NT2/D1 (cell line): ENCODE data around the gene ACBD4.

Source experiments
- SUZ12 ChIP-seq: IDR thresholded peaks from 2 replicates; pipeline ENCODE4 v1.6.1; 2011; ENCODE audit not compliant: insufficient read length, insufficient read depth; ENCODE audit errors: extremely low read depth
- YY1 ChIP-seq: IDR thresholded peaks from 2 replicates; pipeline ENCODE4 v1.6.1; 2011; ENCODE audit not compliant: insufficient read length, insufficient read depth
- ZNF274 ChIP-seq: IDR thresholded peaks from 2 replicates; pipeline ENCODE4 v1.6.1; 2011; ENCODE audit warnings: mild to moderate bottlenecking, low read depth, low read length

- TF ChIP-seq ZNF274: no peak
- no peak for TF ChIP-seq SUZ12
- TF ChIP-seq YY1: no peak
These were observed 20.8 kb downstream of the ACBD4 start for GRCh38 chr17:45156242-45156641.
